ENCODE measurements around the gene IFT52. TPM values are rescaled to one million over a fixed set of nuclear protein-coding genes. Genes with fewer than 3 reads are reported as not detected.

Gene IFT52
- total RNA-seq, 2 donors from 2014 or later, result 5.7 to 8.1 TPM

DNA sequence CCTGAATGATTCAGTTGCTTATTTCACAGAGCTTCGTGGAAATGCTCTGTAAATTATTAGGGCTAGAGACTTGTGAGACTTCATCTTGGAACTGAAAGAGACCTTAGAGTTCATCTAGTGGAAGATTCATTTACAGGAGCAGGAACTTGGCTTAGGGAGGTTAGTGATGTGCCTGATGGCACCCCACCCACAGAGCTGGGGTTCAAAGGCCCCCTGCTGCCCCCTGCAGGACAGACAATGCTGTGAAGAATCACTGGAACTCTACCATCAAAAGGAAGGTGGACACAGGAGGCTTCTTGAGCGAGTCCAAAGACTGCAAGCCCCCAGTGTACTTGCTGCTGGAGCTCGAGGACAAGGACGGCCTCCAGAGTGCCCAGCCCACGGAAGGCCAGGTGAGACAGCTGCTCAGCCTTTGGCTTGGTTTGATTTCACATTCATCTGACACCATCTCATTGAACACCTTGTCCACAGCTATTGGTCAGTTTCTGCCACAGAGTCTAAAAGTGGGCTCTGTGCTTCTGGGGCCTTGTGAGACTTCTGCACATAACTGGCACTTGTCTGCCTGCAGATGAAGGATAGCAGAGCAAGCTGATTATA lies 101.3 kb downstream of the IFT52 start:
- Histone ChIP-seq H3K27me3 (no peaks in the 10 kb centered on the region), H3K9me3 (no peaks in the 10 kb centered on the region), H3K4me3 (no peak overlapping the region), H3K36me3 (no peaks in the 10 kb centered on the region), H3K27ac (no peak overlapping the region), H3K4me1 (no peaks in the 10 kb centered on the region)
- TF ChIP-seq, protein P1, sequence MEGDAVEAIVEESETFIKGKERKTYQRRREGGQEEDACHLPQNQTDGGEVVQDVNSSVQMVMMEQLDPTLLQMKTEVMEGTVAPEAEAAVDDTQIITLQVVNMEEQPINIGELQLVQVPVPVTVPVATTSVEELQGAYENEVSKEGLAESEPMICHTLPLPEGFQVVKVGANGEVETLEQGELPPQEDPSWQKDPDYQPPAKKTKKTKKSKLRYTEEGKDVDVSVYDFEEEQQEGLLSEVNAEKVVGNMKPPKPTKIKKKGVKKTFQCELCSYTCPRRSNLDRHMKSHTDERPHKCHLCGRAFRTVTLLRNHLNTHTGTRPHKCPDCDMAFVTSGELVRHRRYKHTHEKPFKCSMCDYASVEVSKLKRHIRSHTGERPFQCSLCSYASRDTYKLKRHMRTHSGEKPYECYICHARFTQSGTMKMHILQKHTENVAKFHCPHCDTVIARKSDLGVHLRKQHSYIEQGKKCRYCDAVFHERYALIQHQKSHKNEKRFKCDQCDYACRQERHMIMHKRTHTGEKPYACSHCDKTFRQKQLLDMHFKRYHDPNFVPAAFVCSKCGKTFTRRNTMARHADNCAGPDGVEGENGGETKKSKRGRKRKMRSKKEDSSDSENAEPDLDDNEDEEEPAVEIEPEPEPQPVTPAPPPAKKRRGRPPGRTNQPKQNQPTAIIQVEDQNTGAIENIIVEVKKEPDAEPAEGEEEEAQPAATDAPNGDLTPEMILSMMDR (IDR thresholded peaks at IDR 0.05), result peak in 1 of 2 donors; percentile 51
- DNase-seq (ENCODE audit: low spot score), result no peak

DNA sequence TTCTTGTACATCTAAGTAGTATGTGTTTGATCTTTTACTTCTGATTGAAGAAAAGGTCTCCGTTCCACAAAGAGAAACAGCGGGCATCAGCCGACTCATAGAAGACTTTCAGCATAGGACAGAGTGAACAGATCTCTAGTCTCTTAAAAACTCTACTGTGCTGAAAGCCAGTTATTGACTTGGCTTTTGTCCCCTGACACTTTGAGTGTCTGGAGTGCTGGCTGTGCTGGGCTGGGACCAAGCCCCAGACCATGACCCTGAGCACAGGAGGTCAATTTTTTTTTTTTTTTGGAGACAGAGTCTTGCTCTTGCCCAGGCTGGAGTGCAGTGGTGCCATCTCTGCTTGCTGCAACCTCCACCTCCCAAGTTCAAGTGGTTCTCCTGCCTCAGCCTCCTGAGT lies 104.0 kb downstream of the IFT52 start:
- Histone ChIP-seq H3K36me3 (no peaks in the 10 kb centered on the region), H3K9me3 (no peaks in the 10 kb centered on the region), H3K4me3 (no peak overlapping the region), H3K27me3 (no peaks in the 10 kb centered on the region), H3K27ac (no peak overlapping the region), H3K4me1 (no peaks in the 10 kb centered on the region)
- no peak for DNase-seq (ENCODE audit: low spot score)
- TF ChIP-seq, protein P1 (IDR thresholded peaks at IDR 0.05), result no peak

DNA sequence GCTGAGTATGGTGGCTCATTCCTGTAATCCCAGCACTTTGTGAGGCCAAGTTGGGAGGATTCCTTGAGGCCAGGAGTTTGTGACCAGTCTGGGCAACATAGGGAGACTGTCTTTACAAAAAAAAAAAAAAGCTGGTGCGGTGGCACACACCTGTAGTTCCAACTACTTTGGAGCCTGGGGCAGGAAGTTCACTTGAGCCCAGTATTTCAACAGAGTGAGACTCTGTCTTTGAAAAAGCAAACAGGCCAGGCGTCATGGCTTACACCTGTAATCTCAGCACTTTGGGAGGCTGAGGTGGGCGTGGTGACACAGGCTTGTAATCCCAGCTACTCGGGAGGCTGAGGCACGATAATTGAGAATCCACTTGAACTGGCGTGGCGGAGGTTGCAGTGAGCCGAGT lies 104.8 kb downstream of the IFT52 start:
- TF ChIP-seq, protein P1 (IDR thresholded peaks at IDR 0.05), result no peak
- H3K9me3 ChIP-seq, result no peaks in the 10 kb centered on the region
- no peak for DNase-seq (ENCODE audit: low spot score)
- no peaks in the 10 kb centered on the region for H3K36me3 ChIP-seq
- no peak overlapping the region for H3K27ac ChIP-seq
- no peaks in the 10 kb centered on the region for H3K27me3 ChIP-seq
- no peak overlapping the region for H3K4me3 ChIP-seq
- H3K4me1 ChIP-seq, result no peaks in the 10 kb centered on the region

Other genes with a start within 250 kb of the IFT52 start
- 10 to 100 TPM; 29.4 to 30.5 TPM for gene SRSF6, start 133.0 kb upstream of the IFT52 start, total RNA-seq
- gene L3MBTL1, start 83.2 kb upstream of the IFT52 start, total RNA-seq, result 10 to 100 TPM in 1 of 2 donors, 1 to 10 TPM in 1; 4.1 to 28.2 TPM
- gene SGK2, start 31.9 kb upstream of the IFT52 start, total RNA-seq, result under 1 TPM in 1 of 2 donors, not detected in 1; 0.90 TPM
- gene MYBL2, start 76.2 kb downstream of the IFT52 start, total RNA-seq, result not detected
- not detected for gene GTSF1L, start 136.1 kb downstream of the IFT52 start, total RNA-seq